Stimulated activated CD4-positive, alpha-beta T cell treated with anti-CD3 and anti-CD28 coated beads, Interleukin-1b, Interleukin-23, amount 100 ng/mL, for 4 hours (primary cell): Measurements from ENCODE around the gene DACT2.
"Not testable (repeated sequence)": the region's sequence is repeated elsewhere in the genome, so short reads cannot be mapped to it uniquely, and the experiment has no call there.

ENCODE experiments used
- DNase-seq, 2 donors: peaks; one replicate each; pipeline ENCODE4 v3.0.0-alpha.2; 2020; ENCODE audit warnings: low read depth in 2 of 2

DACT2 gene

DNA sequence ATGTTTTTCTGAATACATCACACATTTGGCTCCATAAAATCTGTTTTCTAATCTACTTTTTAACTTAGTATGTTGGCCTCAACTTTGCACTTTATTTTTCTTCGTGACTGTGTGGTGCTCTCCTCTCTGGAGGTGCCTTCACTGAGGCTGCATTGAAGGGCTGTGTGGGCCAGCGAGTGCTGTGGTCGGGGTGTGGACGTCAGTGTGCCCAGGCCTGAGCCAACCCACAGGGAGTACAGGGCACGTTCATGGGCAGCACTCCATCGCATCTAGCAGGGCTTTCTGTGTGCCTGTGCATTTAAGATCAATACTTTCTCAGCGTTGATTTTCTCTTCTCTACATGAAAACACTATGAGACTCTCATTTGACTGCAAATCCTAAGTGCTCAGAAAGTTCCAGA, 37.8 kb downstream of the DACT2 start:
- DNase-seq, result no peak

GRCh38 chr6:168281314-168281713, 38.3 kb downstream of the DACT2 start:
- not testable (repeated sequence) for DNase-seq

DNA sequence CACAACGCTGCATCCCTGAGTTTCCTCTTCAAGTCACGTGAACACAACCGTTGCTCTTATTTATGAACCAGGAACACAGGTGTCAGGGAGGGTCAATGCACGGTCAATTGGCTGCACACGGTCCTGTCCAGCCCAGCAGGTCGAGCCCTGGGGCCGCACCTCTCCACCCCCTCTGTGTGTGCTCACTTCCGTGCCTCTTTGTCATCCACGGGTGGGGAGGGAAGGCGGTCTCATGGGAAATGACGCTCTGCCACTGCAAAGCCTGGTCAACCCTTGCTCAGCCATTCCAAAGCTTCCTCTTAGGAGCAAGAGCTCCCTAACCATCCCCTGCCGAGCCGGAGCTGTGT, 38.7 kb downstream of the DACT2 start:
- DNase-seq, result no peak

GRCh38 chr6:168280020-168280898, 39.3 kb downstream of the DACT2 start:
- DNase-seq, result no peak

DNA sequence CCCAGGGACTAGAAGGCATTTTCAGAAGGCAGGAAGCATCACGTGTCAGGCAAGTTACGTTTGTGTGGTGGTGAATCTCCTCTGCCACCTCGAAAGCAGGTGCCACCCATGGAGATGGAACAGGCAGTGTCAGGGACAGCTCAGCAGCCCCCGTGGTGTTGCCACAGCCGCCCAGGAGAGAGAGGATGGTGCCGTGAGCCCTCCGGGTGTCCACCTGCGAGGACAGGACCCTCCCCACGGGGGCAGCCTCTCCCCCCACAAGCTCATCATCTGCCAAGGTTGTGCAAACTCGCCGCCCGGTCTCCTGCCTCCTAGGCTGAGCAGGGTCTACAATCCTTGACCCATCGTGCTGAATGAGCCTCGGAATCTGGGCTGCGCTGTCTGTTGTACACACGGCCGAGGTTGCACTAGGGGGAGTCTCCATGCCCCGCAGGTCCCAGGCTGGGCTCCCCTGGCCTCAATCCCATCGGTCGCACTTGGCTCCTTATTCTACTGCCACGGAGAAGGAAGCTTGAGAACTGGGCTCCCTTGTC, 40.1 kb downstream of the DACT2 start:
- no peak for DNase-seq

GRCh38 chr6:168278904-168279303, 40.7 kb downstream of the DACT2 start:
- DNase-seq, result no peak

DNA sequence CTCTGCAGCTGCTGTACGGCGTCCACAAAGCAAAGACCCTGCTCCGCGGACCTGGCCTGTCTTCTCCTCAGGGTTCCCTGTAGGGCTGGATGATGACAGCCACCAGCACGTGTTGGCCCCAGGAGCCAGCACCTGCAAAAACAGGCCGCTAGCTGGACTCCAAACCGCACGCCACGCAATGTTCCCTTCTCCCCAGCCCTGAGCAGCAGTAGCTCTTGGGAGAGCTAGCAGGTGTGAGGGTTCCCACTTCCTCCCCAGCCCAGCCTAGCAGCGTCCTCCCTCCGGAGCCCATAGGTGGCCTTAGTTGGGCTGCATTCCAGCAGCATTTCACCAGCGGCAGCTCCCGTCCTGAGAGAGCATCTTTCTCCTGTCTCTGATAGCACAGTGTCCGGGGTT, 42.3 kb downstream of the DACT2 start:
- no peak for DNase-seq

GRCh38 chr6:168276576-168277273, 42.9 kb downstream of the DACT2 start:
- no peak for DNase-seq

- no peak for DNase-seq
Measured at GRCh38 chr6:168275168-168275567, 44.4 kb downstream of the DACT2 start.

DNA sequence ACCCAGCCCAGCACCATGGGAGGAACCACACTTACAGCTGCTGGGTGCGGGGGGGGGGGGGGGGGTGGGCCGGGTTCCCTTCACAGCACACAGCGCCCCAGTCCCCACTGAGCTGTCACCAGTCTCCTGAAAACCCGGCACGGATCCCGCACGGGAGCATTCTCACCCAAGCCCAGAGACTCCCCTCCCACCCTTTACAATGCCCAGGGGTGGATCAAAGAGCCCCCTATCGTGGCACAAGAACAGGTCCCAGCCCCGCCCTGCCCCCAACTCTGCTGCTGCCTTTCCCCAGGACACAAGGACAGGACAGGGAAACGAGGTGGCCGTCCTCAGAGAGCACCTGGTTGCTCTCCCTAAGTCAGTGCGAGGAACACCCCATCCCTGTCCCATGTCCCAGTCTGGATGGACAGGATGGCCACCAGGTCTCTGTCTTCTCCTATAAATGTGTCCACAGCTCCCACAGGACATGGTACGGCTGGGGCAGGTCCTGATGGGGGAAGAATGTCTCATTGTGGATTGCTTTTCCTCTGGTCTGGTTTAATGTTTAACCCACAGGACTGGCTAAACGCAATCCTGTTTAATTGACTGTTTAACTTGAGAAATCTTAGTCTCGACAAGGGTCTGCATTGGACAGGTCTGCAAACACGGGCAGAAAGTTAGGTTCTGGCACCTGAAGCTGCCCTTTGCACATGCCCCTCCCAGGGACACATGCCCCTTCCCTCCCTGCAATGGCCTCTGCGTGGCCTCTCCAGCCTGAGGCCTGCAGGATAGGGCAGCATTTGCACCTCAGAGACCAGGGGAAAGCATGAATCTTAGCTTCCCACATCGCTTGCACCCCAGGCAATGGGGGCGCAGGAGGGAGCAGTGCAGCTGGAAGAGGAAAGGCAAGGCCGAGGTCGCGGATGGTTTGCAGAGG, 45.3 kb downstream of the DACT2 start:
- no peak for DNase-seq

DNA sequence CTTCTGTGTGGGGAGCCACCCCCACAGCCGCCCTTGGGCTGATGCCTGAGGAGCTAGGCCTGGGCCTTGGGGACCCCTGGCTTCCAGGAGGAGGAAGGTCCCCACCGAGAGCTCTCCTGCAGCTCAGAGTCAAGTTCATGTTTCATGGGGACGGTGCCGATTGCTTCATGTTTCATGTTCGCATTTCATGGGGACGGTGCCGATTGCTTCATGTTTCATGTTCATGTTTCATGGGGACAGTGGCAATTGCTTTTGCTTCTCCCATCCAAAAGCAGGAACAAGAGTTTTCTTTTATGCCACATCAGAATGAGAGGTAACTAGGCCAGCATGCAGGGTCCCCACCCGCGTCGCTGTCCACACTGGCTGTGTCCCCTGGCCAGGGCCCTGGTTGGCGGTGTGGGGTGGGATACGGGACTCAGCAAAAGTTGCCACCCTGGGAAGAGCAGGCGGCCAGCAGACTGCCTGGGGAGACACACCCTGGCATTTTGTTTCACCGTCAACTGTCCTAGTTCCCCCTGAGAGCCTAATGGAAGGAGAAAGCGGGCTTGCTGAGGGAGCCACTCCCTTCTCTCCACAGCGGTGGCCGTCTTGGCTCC, 46.0 kb downstream of the DACT2 start:
- DNase-seq, result no peak

DNA sequence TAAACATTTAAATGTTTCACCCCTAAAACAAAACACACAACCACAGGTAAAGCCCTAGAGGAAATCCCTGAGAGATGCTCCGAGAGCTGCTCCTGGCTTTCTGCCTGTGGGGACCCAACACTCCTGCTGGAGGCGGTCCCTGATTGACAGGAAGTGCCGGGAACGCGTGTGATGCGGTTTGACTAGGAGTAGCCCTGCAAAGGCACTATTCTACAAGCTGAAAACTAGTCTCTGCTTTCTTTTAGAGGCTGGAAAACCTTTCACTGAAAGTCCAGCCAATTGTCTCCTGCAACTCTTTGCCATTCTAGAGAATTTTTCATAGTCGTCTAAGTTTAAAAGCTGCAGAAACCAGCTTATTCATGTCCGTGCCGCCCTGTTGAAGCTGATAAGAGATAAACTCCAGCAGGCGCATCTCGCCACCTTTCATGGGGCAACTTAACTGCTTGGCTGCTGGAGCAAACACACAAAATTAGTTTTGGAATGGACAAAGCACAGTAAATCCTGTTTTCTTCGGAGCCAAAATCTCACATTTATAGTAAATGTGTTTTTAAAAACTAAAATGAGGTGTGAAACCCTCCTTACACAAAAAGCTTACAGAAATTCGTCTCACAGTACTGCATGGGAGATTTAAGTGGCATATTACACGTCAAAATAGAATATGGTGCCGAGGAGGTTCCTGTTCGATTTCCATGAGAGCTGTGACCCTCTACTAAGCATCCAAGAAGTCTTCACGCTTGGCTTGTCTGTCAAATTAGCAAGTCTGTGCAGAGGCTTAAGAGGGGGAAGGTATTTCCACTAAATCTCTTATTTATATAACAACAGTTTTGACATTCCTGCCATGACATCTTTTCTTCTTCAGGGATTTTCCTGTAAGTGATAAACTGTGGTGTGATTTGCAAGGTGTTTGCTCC, 46.9 kb downstream of the DACT2 start:
- DNase-seq, result no peak

GRCh38 chr6:168270274-168271172, 49.1 kb downstream of the DACT2 start:
- no peak for DNase-seq

- DNase-seq, result no peak
Measured at GRCh38 chr6:168269455-168270243, 49.9 kb downstream of the DACT2 start.

- DNase-seq, result no peak
Measured at GRCh38 chr6:168268755-168269154, 50.8 kb downstream of the DACT2 start.

DNA sequence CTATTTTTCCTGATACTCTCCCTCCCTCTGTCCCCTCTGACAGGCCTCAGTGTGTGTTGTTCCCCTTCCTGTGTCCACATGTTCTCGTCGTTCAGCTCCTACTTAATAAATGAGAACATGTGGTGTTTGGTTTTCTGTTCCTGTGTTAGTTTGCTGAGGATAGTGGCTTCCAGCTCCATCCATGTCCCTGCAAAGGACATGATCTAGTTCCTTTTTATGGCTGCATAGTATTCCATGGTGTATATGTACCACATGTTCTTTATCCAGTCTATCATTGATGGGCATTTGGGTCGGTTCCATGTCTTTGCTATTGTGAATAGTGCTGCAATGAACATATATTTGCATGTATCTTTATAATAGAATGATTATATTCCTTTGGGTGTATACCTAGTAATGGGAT, 51.8 kb downstream of the DACT2 start:
- DNase-seq, result not testable (repeated sequence)

- DNase-seq, result no peak
Measured at GRCh38 chr6:168265827-168266815, 53.5 kb downstream of the DACT2 start.
